CD4-positive, CD25-positive, alpha-beta regulatory T cell (primary cell): Measurements from ENCODE around the gene MRAP. TPM values are rescaled to one million over a fixed set of nuclear protein-coding genes. Genes with fewer than 3 reads are reported as not detected.
"Not testable (repeated sequence)": the region's sequence is repeated elsewhere in the genome, so short reads cannot be mapped to it uniquely, and the experiment has no call there.

Experiments used
- ATAC-seq, 2 donors: fragments of 150-1000 bp; cut with Tn5 transposase; one replicate each; pipeline ENCODE4 v1.10.0; 2021; ENCODE audit warnings: low read depth in 2 of 2, moderate number of reproducible peaks in 2 of 2, moderate library complexity in 1 of 2
- DNase-seq, 3 donors: peaks; one replicate each; pipeline versions ENCODE4 v3.0.0 to v3.0.0-alpha.2; 2012 to 2022; ENCODE audit warnings: mixed read lengths in 1 of 3
- H3K27ac ChIP-seq: one replicate; pipeline ENCODE4 v1.7.0; 2013; ENCODE audit warnings: mild to moderate bottlenecking, low read length; ENCODE audit not compliant: insufficient read depth, poor library complexity, severe bottlenecking
- H3K27me3 ChIP-seq: one replicate; pipeline ENCODE4 v1.7.0; 2013; ENCODE audit warnings: low read length; ENCODE audit not compliant: control insufficient read depth, insufficient read depth
- H3K36me3 ChIP-seq: one replicate; pipeline ENCODE4 v1.7.0; 2013; ENCODE audit warnings: mild to moderate bottlenecking, low read length, moderate library complexity; ENCODE audit not compliant: control insufficient read depth, insufficient read depth
- H3K4me1 ChIP-seq: 2 replicates; pipeline ENCODE4 v1.7.0; 2013; ENCODE audit warnings: mild to moderate bottlenecking, low read length; ENCODE audit not compliant: insufficient read depth, control insufficient read depth, poor library complexity, severe bottlenecking
- H3K4me3 ChIP-seq: one replicate; pipeline ENCODE4 v1.7.0; 2013; ENCODE audit warnings: low read depth, mild to moderate bottlenecking, low read length, moderate library complexity
- H3K9me3 ChIP-seq, 2 experiments: 1 replicate in 1 of 2; 2 replicates in 1 of 2; pipeline ENCODE4 v1.7.0; 2013; ENCODE audit warnings: low read length in 2 of 2, mild to moderate bottlenecking in 1 of 2, moderate library complexity in 1 of 2; ENCODE audit not compliant: control insufficient read depth in 2 of 2
- H3K27ac Mint-ChIP-seq, 3 donors: one replicate each; pipeline ENCODE4 v1.8.0; 2020 to 2022; ENCODE audit warnings: mild to moderate bottlenecking in 3 of 3, mixed read lengths in 3 of 3, moderate library complexity in 2 of 3
- H3K27me3 Mint-ChIP-seq: one replicate; pipeline ENCODE4 v1.8.0; 2022; ENCODE audit warnings: mild to moderate bottlenecking, mixed read lengths
- H3K36me3 Mint-ChIP-seq: one replicate; pipeline ENCODE4 v1.8.0; 2020; ENCODE audit warnings: mixed read lengths
- H3K4me1 Mint-ChIP-seq, 4 donors: one replicate each; pipeline ENCODE4 v1.8.0; 2020 to 2022; ENCODE audit warnings: mixed read lengths in 4 of 4, mild to moderate bottlenecking in 1 of 4
- H3K4me3 Mint-ChIP-seq, 4 donors: one replicate each; pipeline ENCODE4 v1.8.0; 2020 to 2022; ENCODE audit warnings: mild to moderate bottlenecking in 4 of 4, mixed read lengths in 4 of 4, moderate library complexity in 3 of 4
- H3K9me3 Mint-ChIP-seq, 7 donors: one replicate each; pipeline ENCODE4 v1.8.0; 2020 to 2022; ENCODE audit warnings: mixed read lengths in 7 of 7, mild to moderate bottlenecking in 3 of 7, moderate library complexity in 2 of 7
- polyA plus RNA-seq, 4 donors: library from polyadenylated mRNA; unstranded; fragments of 300-500 nt; fragmentation: Illumina TruSeq; gene quantifications; one replicate each; pipeline ENCODE4 v1.2.3, GENCODE V29; 2021
- total RNA-seq: library from RNA; stranded (reverse); gene quantifications from one replicate; pipeline ENCODE4 v1.2.3, GENCODE V29; 2022

Gene MRAP
- total and polyA plus RNA-seq, 5 donors from 2014 or later: not detected

- H3K27me3 Mint-ChIP-seq, H3K27me3 ChIP-seq, ATAC-seq, DNase-seq, H3K4me1 Mint-ChIP-seq, H3K36me3 Mint-ChIP-seq, H3K4me3 Mint-ChIP-seq, H3K27ac Mint-ChIP-seq, H3K27ac ChIP-seq, H3K4me1 ChIP-seq, H3K9me3 Mint-ChIP-seq, H3K9me3 ChIP-seq, H3K36me3 ChIP-seq, H3K4me3 ChIP-seq: not testable (repeated sequence)
Observed at GRCh38 chr21:32258786-32259048, 39.9 kb upstream of the MRAP start.

- no peaks in the 10 kb centered on the region for H3K4me1 Mint-ChIP-seq
- DNase-seq (no peak), ATAC-seq (no peak)
- H3K36me3 Mint-ChIP-seq: peaks cover 5% of the 10 kb centered on the region
- Histone ChIP-seq H3K36me3 (no peaks in the 10 kb centered on the region), H3K9me3 (no peaks in the 10 kb centered on the region), H3K4me1 (no peaks in the 10 kb centered on the region), H3K27ac (no peak overlapping the region), H3K27me3 (no peaks in the 10 kb centered on the region), H3K4me3 (no peak overlapping the region)
- H3K27ac Mint-ChIP-seq: peak overlapping the region in 1 of 3 donors; percentile 86
- H3K9me3 Mint-ChIP-seq: peaks cover 0 to 2% (median 0%) of the 10 kb centered on the region in 7 donors
- no peak overlapping the region for H3K4me3 Mint-ChIP-seq
- peaks cover 6% of the 10 kb centered on the region for H3K27me3 Mint-ChIP-seq
Observed at GRCh38 chr21:32260130-32260529, 38.5 kb upstream of the MRAP start.

GRCh38 chr21:32261929-32262328 is 36.7 kb upstream of the MRAP start:
- Histone ChIP-seq H3K4me1 (no peaks in the 10 kb centered on the region), H3K36me3 (peaks cover under 1% of the 10 kb centered on the region), H3K27ac (no peak overlapping the region), H3K9me3 (no peaks in the 10 kb centered on the region), H3K27me3 (no peaks in the 10 kb centered on the region), H3K4me3 (no peak overlapping the region)
- no peak overlapping the region for H3K27ac Mint-ChIP-seq
- H3K4me3 Mint-ChIP-seq: no peak overlapping the region
- DNase-seq: no peak
- no peaks in the 10 kb centered on the region for H3K27me3 Mint-ChIP-seq
- H3K36me3 Mint-ChIP-seq: peaks cover 15% of the 10 kb centered on the region
- H3K4me1 Mint-ChIP-seq: no peaks in the 10 kb centered on the region
- ATAC-seq: no peak
- H3K9me3 Mint-ChIP-seq: peaks cover 0 to 2% (median 0%) of the 10 kb centered on the region in 7 donors

- not testable (repeated sequence) for H3K4me1 ChIP-seq, H3K27ac Mint-ChIP-seq, H3K9me3 Mint-ChIP-seq, H3K4me3 ChIP-seq, H3K27me3 ChIP-seq, H3K9me3 ChIP-seq, H3K4me3 Mint-ChIP-seq, ATAC-seq, H3K27me3 Mint-ChIP-seq, DNase-seq, H3K27ac ChIP-seq, H3K4me1 Mint-ChIP-seq
- H3K36me3 ChIP-seq: peaks cover 18% of the 10 kb centered on the region
- H3K36me3 Mint-ChIP-seq: peaks cover 26% of the 10 kb centered on the region
Observed at GRCh38 chr21:32265321-32265720, 33.3 kb upstream of the MRAP start.

GRCh38 chr21:32270748-32271147 is 27.9 kb upstream of the MRAP start:
- no peaks in the 10 kb centered on the region for H3K9me3 Mint-ChIP-seq
- Histone ChIP-seq H3K4me1 (no peaks in the 10 kb centered on the region), H3K9me3 (no peaks in the 10 kb centered on the region), H3K4me3 (no peak overlapping the region), H3K27ac (no peak overlapping the region), H3K36me3 (peaks cover 44% of the 10 kb centered on the region), H3K27me3 (no peaks in the 10 kb centered on the region)
- DNase-seq (no peak), ATAC-seq (no peak)
- peak overlapping the region in 1 of 3 donors; percentile 55 for H3K27ac Mint-ChIP-seq
- no peaks in the 10 kb centered on the region for H3K27me3 Mint-ChIP-seq
- H3K4me3 Mint-ChIP-seq: no peak overlapping the region
- peaks cover 6 to 10% (median 8%) of the 10 kb centered on the region in 4 donors for H3K4me1 Mint-ChIP-seq
- H3K36me3 Mint-ChIP-seq: peaks cover 35% of the 10 kb centered on the region

GRCh38 chr21:32276671-32277070 is 22.0 kb upstream of the MRAP start:
- ATAC-seq: no peak
- Histone ChIP-seq H3K27me3 (no peaks in the 10 kb centered on the region), H3K4me1 (peaks cover 16% of the 10 kb centered on the region), H3K4me3 (no peak overlapping the region), H3K36me3 (peaks cover 14% of the 10 kb centered on the region), H3K9me3 (no peaks in the 10 kb centered on the region), H3K27ac (no peak overlapping the region)
- H3K4me1 Mint-ChIP-seq: peaks cover 17 to 38% (median 26%) of the 10 kb centered on the region in 4 donors
- H3K4me3 Mint-ChIP-seq: peak overlapping the region; percentile 46 to 81 (median 68)
- peaks cover 19% of the 10 kb centered on the region for H3K36me3 Mint-ChIP-seq
- DNase-seq: no peak
- no peaks in the 10 kb centered on the region for H3K27me3 Mint-ChIP-seq
- H3K27ac Mint-ChIP-seq: no peak overlapping the region
- H3K9me3 Mint-ChIP-seq: no peaks in the 10 kb centered on the region

- H3K4me1 Mint-ChIP-seq: peaks cover 15 to 33% (median 25%) of the 10 kb centered on the region in 4 donors
- peaks cover 16% of the 10 kb centered on the region for H3K4me1 ChIP-seq
- ATAC-seq (no peak), DNase-seq (peak in 1 of 3 donors; percentile 33)
- no peaks in the 10 kb centered on the region for H3K27me3 Mint-ChIP-seq
- peaks cover 5% of the 10 kb centered on the region for H3K36me3 ChIP-seq
- peaks cover 22% of the 10 kb centered on the region for H3K36me3 Mint-ChIP-seq
- H3K4me3 ChIP-seq: peak overlapping the region; percentile 78
- no peaks in the 10 kb centered on the region for H3K9me3 Mint-ChIP-seq
- peak overlapping the region; percentile 95 to 99 (median 99) for H3K4me3 Mint-ChIP-seq
- H3K9me3 ChIP-seq: no peaks in the 10 kb centered on the region
- peak overlapping the region in 2 of 3 donors; percentile 67 to 97 for H3K27ac Mint-ChIP-seq
- H3K27ac ChIP-seq: peak overlapping the region; percentile 66
- H3K27me3 ChIP-seq: no peaks in the 10 kb centered on the region
Observed at GRCh38 chr21:32278103-32278502, 20.6 kb upstream of the MRAP start.

- H3K4me3 Mint-ChIP-seq: peak within 1 kb of the TSS; percentile 95 to 99 (median 99)
- H3K9me3 Mint-ChIP-seq: no peaks in the 10 kb centered on the region
- H3K27ac Mint-ChIP-seq: peak within 1 kb of the TSS; percentile 82 to 97 (median 96)
- peaks cover 15 to 33% (median 25%) of the 10 kb centered on the region in 4 donors for H3K4me1 Mint-ChIP-seq
- peaks cover 3% of the 10 kb centered on the region for H3K36me3 ChIP-seq
- peak; percentile 92 to 95 for ATAC-seq
- H3K9me3 ChIP-seq: no peaks in the 10 kb centered on the region
- peaks cover 21% of the 10 kb centered on the region for H3K36me3 Mint-ChIP-seq
- H3K4me3 ChIP-seq: peak within 1 kb of the TSS; percentile 95
- H3K4me1 ChIP-seq: peaks cover 16% of the 10 kb centered on the region
- peak within 1 kb of the TSS; percentile 66 for H3K27ac ChIP-seq
- H3K27me3 Mint-ChIP-seq: no peaks in the 10 kb centered on the region
- H3K27me3 ChIP-seq: no peaks in the 10 kb centered on the region
- peak; percentile 95 to 96 (median 95) for DNase-seq
Observed at GRCh38 chr21:32278518-32279376, 19.9 kb upstream of the MRAP start, which contains the start of gene MIS18A. MIS18A (minus strand) TSS chr21:32279049; CDS start chr21:32279014, 35 bp downstream.
